ENCODE measurements around the gene EFCAB6.

Gene EFCAB6

DNA sequence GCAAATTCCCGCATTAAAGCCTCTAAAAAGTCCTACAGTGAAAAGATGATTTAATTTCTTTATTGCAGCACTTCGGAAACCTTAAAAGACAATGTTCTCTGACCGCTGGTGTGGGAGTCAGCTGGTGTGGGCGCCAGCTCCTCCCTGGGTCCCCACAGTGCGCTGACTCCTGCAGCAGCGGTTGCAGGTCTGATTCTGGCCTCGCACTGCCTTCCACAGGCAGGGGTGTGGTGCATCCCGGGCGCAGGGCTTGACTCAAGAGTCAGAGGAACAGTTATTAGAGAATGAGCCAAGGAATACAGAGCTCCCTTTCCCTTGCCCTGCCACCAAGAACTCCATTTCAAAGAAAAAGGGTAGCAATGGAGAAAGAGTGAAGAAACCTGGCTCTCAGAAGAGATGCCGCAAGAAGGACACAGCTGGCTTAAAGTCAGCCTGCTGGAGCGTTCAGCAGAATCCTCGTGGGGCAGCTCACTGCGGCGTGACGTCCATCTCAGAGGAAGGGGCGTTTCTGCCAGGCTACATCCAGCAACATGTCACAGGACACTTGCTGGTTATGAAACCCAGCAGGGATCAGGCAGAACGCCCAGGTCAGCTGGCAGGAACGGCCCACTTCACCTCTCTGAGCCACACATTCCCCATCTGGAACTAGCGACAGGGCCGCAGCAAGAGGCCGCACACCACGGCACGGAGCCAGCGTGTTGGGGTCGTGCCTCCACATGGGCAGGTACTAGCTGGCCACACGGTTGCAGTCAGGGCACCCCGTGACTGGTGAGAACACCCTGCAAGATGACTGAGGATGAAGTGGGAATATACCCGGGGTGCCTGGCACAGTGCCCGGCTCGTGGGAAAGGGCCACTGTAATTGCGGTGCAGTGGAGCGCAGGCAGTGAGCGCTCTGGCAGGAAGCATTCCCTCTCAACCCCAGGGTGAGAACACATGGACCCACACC, 18.1 kb upstream of the EFCAB6 start:
- DNase-seq = no peak

DNA sequence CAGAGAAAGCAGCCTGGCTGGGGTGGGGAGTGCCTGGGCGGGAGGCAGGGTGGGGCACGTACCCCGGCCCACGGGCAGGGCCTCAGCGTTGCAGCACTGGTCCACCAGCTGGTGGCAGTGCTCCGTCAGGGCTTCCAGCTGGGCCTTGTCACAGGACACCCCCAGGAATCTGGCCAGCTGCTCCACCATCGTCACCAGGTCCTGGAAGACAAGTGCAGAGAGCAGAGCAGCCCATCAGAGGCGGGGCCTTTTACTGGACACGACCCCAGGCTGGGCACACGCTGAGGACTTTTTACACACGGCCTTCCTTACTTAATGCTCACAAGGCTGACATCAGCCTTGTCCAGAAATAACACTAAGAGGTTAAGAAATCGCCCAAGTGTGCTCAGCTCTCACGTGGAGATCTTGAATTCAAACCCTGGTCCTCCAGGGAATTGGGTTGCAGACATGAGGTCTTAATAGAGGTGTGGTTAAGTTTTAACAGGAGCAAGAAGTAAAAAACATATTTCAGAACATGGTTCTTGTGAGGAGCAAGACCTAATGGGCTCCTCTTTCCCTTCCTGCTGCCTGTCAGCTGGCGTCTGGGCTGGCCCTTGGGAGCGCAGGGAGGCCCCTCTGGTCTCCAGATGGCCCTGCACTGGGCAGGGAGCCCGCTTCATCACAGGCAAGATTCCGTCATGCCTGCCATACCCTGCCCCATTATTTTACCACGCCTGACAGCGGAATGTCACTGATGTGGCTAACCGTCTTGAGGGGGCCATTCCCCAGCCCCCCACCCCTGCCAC, 17.1 kb upstream of the EFCAB6 start:
- DNase-seq = no peak

DNA sequence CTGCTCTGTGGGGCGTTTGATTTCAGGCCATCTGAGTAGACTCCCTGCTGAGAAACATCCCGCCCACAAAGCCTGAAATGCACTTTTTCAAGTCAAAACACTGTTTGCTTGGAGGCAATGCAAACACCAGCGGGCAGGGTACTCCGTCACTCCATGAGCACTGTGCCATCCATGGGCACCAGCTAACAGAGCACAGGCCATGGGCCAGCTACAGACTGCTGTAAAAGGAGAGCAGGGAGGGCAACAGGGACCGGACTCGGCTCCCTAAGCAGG, 16.6 kb upstream of the EFCAB6 start:
- DNase-seq = no peak

DNA sequence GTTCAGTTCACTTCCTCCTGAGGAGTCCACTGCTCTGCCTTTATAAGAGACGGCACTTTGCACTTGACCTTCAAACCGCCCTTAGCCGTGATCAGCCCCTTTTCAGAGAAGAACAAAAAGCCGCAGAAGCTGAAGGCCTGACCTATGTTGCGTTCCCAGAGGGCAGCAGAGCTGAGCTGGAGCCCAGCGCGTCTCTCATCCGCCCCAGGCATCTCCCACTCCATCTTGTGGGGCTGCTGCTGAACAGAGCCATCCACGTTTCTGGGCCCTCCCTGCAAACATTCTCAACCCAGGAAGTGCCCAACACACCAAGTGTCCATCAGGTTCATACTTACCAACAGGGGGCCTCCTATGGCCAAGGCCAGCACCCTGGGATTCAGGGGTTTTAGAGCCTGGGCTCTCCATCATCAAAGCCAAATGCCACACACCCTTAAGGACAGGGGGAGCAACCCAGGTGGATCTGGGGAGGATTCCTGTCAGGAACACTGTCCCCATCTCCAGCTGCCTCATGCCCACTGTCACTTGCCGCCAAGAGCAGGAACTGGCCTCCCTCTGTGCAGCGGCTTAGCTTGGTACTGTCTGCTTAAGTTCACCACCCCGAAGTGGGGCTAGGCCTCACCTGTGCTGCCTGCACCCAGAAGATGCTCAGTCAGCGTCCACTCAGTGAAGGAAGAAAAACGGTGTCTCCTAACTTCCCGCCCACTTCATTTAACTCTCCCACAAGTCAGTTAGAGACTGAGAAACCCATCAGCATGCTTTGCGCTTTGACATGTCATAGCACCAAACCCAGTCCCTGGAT, 16.0 kb upstream of the EFCAB6 start:
- DNase-seq = peak in 1 of 2 experiments; percentile 8

DNA sequence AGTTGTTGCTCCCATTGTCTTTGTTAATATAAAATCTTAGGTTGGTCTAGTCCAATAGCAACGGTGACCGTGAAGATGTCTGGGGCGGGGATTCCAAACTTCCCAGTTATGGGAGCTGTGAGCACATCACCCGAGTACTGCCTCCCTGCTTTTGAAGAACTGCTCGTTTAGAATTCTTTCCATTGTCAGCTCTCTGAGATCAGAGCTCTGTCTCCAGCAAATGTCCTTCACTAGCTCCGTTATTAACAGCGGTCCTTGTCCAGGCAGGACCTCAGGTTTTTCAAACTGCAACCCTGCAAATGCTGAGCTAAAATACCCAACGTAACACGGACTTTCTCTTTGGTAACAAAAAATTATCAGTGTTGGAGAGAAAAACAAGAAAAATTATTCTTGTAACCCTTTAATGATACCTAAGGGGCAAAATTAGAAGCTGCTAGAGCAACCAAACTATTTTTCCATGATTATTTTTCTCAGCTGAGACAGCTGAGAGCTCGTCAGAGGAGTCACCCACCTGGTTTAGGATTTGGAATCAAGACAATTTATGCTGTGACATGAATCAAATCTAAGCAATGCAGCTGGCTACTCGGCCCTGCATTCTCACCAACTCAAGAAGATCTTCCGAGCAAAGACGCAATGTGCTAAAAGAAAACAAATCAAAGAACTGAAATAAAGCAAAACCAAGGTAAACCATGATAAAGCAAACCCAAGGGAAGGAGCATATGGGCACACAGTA, 15.1 kb upstream of the EFCAB6 start:
- DNase-seq = no peak

DNA sequence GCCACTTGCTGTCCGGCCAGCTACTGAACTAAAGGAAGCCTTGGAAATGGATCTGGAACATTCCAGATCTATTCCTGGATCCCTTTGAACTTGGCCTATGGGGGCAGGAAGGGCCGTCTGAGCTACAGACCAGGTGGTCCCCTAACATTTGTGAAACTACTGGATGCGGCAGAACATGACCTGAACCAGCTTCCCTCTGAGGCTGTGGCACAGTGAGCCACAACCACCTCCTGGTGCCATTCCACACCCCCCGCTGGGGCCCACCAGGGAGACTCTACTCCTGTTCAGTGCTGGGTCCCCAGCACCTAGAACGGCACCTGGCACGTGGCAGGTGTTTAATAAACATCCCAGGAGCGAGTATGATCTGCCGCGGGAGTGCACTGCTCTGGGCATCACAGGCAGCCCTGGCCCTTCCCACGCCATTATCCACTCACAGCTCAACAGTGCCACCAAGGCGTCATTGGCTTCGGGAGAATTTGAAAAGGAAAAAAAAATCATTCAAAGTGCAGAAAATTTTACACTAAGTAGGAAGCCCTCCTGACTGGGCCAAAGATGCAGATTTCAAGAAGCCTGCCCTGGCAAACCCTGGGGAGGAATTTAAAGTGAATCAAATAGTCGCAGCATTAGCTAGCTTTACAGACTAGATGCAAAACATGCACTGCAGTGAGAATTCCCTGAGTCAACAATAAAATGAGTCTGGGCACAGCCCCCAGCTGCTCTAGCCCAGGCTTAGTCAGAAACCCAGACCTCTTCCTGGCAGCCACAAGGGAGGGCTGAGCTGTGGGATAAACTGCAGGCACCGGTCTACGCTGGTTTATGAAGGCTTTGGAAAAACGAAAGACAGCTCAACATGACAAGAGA, 14.3 kb upstream of the EFCAB6 start:
- DNase-seq = no peak

DNA sequence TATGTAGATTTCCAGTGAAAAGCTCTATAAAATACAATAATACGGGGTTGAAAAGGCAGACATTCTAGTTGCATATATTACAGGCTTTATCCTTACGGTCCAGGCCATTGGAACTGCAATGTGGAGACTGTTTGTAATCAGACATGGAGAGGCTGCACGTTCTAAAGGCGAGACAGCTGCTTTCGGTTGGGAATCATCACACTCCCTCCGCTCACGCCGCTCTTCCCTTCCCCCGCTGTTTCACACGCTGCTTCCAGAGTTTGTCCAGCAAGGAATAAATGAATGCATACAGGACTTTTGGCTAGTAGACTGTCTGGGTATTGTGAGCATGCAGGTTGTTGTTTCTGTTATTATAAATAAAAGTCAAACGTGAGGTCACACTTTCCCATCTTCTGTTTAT, 13.5 kb upstream of the EFCAB6 start:
- DNase-seq = no peak

DNA sequence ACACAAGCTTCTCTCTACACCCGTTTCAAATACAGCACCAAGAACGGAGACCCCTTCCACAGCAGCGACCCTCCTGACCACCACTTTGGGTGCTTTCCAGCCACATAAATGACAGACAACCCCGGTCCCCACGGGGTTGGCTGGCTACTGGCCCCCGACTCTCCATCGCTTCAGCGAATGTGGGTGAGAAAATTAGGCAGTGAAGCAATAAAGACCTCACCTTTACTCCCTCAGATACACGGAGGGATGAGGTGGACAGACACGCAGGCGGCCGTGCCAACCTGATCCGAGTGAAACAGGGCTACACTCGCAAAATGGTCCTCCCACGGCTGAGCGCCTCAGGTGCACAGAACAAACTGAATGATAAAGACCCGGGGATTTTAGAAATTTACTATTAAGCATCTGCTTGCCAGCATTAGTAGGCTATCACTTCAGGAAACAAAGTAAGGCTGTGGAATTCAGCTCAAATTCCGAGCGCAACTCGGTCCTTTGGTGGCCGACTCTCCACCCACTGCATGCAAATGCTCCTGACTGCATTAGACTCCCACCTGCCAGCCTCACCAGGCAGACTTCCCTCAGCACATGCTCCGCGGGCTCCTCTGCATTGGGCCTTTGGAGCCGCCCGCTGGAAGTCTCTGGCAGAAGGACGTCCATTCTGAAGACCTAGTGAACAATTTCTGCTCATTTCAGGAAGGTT, 12.8 kb upstream of the EFCAB6 start:
- no peak for DNase-seq

DNA sequence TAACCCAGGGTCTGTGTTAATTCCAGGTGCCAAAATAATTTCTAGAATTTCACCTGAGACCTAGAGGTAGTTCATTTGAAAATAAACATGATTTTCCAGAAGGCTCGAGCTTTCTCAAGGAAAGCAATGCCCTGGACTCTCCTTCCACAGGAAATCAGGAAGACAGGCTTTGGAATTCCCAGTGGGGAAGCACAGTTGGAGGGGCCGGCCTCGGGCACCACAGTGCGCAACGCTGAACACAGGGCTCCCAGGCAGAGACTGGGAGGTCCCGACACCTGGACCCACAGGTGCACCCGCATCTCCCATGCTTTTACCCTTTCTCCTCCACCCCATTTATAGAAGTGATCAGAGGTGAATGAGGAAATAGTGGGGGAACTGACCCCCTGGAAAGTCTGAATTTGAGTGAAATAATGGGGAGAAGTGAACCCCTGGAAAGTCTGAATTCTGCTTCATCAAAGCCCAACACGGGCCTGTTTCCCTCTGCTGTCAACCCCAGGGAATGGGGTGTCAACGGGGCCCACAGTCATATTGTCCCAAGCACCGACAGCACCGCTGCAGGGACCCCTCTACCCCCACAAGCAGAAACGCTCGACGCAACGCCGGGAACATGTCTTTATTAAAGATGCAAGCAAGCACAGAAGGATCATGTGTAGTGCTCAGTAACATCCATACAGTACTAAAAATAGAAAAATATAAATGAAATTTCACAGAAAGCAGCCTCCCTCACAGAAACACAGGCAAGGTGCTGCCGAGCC, 12.0 kb upstream of the EFCAB6 start:
- DNase-seq = no peak

DNA sequence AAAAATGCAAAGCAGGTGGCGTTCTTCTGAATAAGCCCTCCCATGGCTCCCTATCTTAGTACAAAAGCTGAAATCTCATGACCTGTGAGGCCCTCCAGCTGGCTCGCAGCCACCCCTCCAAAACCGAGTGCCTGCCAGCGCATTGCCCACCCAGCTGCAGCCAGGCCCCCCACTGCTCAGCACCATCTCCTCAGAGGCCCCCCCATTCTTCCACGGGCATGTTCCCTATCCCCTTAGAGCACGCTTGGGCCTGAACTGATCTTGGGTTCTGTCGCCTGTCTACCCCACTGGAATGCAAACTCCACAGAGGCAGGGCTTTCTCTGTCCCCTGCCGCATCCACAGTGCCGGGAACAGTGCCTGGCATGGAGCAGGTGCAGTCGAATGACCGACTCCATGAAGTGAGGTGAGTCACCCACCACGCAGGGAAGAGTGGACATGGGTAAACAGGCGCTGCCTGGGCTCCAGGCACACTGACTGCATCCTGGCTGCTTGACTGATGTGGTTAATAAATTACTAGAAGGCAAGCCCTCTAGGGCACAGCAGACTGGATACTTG, 11.3 kb upstream of the EFCAB6 start:
- no peak for DNase-seq

DNA sequence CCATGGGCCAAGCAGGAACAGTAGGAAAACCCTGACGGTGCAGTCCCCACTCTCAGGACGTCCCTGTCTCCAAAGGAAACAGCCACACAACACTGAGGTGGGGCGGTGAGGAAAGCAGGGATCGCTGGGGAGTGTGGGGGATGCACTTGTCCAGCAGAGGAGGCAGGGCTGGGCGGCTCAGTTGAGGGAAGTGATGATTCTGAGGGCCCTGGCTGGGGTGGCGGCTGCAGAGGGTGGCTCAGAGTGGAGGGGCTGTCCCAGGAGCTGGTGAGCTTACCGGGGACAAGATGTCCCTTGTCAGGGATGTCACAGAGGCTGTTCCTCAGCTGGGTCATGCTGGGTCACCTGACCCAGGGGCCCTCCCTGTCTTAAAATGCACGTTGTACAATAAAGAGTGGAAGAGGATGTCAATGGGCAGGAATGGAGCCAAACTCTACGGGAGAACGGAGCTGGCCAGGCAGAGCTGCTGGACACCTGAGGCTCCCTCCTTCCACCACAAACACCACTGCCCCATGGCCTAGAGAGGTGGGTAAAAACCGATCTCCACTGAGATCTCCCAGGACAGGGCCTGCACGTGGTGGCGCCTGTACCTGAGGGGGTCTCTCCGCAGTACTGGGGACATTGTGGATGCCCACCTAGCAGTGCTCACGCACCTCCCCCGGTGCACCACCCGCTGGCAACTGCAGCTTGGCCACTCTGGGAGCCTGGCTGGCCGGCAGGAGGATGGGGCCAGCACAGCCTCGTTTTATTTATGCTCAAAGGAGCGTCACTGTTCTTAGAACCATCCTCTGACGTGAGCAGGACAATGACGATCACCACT, 9.7 kb upstream of the EFCAB6 start:
- no peak for DNase-seq

DNA sequence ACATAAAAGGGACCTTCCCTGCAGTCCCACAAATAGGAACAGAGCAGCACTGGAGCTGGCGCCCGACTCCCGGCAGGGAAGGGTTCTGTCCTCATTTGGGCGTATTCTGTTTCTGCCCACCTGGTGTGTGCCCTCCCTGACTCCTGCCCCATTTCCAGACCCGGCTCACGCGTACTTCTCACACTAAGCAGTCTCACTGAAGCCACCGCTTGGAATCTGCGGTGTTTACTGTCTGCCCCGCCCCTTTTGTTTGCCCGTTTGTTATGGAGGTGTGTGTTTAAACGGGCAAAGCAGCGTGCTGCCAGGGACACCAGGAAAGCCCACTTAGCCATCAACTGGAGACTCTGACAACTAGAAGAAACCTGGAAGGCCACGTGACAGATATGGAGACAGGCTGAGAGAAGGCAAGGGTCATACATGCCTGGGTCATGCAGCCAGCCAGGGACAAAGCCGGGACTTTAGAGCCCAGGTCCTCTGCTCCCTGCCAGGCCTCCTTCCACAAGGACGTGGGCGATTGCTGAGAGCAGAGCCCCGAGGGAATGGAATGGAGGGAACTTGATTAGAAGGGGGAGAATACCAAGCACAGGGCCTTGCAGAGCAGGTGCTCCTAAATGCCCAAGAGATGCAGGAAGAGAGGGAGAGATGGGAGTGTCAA, 8.7 kb upstream of the EFCAB6 start:
- DNase-seq = no peak

DNA sequence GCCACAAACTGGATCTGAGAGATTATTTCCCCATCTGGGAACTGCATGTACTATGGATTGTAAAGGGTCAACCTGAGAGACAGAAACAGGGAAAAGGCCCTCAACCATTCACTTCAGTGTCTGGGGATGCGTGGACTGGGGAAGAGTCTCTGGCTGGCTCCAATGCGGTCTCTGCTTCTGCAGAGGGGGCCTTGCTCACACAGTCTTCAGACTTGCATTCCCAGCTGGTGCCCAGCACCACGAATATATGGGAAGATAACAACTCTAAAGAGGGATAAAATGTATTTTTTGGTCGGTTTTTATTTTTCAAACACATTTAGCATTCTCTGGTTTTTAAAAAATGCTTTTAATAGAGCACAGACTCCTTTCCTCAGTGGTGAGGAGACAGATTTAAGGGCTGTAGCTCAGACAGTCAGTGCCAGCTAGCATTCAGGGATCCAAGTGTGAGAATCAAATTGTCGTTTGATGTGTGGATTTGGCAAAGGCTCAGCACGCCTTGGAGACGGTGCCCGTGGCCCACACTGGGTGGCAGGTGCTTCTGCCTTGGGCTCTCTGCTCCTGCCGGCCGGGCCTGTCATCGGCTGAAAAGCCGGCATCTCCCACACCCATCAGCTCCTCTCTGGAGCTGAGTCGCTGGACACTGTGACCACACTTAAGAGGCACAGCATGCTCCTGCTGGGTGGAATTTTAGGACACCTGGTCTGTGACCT, 8.0 kb upstream of the EFCAB6 start:
- no peak for DNase-seq

DNA sequence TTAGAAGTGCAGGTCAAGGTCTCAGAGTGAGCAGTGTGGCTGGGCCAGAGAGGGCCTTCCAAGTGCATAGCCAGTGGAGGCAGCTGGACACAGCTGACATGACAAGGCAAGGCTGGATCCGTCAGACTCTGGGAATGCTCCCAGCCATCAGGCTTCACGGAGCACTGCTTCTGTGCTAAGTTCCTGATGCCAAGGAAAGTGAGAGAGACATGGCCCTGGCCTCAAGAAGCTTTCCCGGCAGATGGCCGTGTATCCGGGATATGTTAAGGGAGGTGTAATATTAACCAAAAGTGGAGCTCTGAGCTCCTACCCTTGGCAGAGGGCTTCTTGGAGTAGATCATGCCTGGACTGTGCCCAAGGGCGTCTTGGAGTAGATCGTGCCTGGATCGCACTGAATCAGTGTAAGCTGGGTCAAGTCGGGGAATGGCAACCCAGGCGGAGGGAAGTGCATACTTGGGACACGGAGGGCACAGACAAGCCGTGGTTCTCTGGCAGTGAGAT, 7.4 kb upstream of the EFCAB6 start:
- no peak for DNase-seq

DNA sequence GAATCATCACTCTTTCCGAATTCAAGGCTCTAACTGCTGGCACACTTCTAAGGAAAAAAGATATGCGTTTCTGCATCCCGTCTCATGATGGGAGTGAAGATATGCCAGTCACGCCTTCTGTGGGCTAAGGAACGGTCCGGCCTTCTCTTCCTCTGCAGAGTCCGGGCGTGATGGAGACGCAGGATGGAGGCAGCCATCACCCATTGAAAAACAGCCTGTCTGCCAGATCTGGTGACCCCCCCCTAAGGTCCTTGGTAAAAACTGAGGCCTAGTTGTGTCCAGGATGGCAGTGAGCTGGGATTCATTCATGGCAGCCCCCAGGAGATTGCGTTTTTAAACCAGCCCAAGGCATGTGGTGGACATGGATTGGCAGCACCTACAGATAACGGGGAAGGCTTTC, 6.9 kb upstream of the EFCAB6 start:
- DNase-seq = no peak

DNA sequence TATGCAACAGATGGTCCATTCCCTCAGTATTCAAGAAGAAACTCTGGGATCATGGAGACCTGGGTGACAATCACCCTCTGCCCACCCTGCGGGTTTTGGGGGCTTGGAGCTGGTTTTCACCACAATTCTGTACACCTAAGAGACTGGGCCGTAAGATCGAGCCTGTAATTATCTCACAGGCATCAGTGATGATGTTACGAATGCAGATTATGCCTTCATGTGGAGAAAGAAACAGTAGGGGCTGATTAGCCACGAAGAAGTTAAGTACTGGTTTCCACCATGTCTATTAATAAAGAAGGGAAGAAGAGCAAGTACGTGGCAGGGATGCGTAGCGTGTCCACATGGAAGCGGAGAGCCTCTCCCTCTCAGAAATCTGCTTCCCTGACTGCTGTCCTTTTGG, 5.3 kb upstream of the EFCAB6 start:
- no peak for DNase-seq

DNA sequence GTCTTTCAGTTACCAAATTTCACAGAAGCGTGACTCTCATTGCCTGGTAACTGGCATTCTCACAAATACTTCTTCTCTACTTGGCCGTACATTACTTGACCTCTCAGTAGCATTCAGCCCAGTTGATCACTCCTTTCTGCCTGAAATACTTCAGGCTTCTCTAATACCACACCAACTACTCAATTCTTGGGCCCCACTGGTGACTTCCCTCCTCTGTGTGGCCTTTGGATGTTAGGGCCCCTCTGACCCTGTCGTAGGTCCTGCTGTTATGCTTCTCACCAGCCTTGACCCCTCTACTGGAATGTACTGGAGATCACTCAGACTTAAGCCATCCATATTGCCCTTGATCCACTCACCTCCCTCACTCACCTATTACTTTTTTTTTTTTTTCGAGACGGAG, 2.2 kb upstream of the EFCAB6 start:
- DNase-seq = no peak

DNA sequence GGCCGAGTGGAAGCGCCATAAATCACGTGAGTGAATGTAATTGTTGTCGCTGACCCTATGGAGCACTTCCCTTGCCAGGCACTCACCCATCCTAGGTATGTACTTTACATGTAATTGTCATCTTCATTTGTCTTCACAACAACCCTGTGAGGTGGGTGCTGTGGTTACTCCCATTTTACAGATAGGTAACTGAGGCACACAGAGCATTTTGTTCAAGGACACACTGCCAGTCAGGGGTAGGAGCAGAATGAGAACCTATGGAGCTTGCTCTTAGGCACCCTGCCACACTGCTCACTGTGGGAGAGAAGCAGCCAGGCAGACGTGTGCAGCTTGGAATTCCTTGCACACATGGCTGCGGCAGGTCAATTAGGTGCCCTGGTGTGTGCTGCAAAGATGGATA, 785 bp upstream of the EFCAB6 start:
- no peak for DNase-seq
